Neural cell (in vitro differentiated cells): Measurements from ENCODE around the gene PLEKHM3. TPM values are rescaled to one million over a fixed set of nuclear protein-coding genes. Genes with fewer than 3 reads are reported as not detected.

Source experiments
- H2AFZ ChIP-seq: fragments of 200-600, 300-800 bp; sonication (generic), shearing (Covaris generic); 2 replicates; pipeline ENCODE4 v1.6.0; 2014; ENCODE audit warnings: low read depth, mild to moderate bottlenecking, antibody characterized with exemption, low read length, moderate library complexity
- H3F3A ChIP-seq: fragments of 200-600 bp; shearing (Covaris generic); 2 replicates; pipeline ENCODE4 v1.6.1; 2016; ENCODE audit warnings: mild to moderate bottlenecking, moderate library complexity, mixed read lengths, antibody characterized with exemption, low read length; ENCODE audit not compliant: insufficient read depth, poor library complexity, severe bottlenecking
- H3K27ac ChIP-seq: fragments of 200-600, 300-800 bp; sonication (generic), shearing (Covaris generic); 2 replicates; pipeline ENCODE4 v1.5.1; 2014; ENCODE audit warnings: mild to moderate bottlenecking, low read length, moderate library complexity
- H3K27me3 ChIP-seq: fragments of 300-800, 200-600 bp; sonication (generic), shearing (Covaris generic); 2 replicates; pipeline ENCODE4 v1.6.0; 2014; ENCODE audit warnings: mild to moderate bottlenecking, low read depth, low read length, moderate library complexity; ENCODE audit not compliant: insufficient read depth
- H3K36me3 ChIP-seq: fragments of 300-800, 200-600 bp; sonication (generic), shearing (Covaris generic); 2 replicates; pipeline ENCODE4 v1.5.1; 2014; ENCODE audit warnings: mild to moderate bottlenecking, antibody characterized with exemption, low read length, moderate library complexity; ENCODE audit not compliant: insufficient read depth
- H3K4me2 ChIP-seq: fragments of 300-800, 200-600 bp; sonication (generic), shearing (Covaris generic); 2 replicates; pipeline ENCODE4 v1.6.0; 2014; ENCODE audit warnings: mild to moderate bottlenecking, low read length
- H3K4me3 ChIP-seq: fragments of 300-800, 200-600 bp; sonication (generic), shearing (Covaris generic); 2 replicates; pipeline ENCODE4 v1.5.1; 2014; ENCODE audit warnings: mild to moderate bottlenecking, low read length, moderate library complexity
- H3K79me2 ChIP-seq: fragments of 200-600 bp; shearing (Covaris generic); replicated peaks from 2 replicates; pipeline ENCODE4 v1.6.0; 2014; ENCODE audit warnings: mild to moderate bottlenecking, low read length, moderate library complexity; ENCODE audit not compliant: insufficient read depth
- H3K9ac ChIP-seq: fragments of 300-800, 200-600 bp; sonication (generic), shearing (Covaris generic); 2 replicates; pipeline ENCODE4 v1.6.1; 2016; ENCODE audit warnings: mild to moderate bottlenecking, low read length, mixed read lengths
- H3K9me2 ChIP-seq: fragments of 200-600 bp; shearing (Covaris generic); 2 replicates; pipeline ENCODE4 v1.6.1; 2016; ENCODE audit warnings: mild to moderate bottlenecking, low read length, mixed read lengths; ENCODE audit not compliant: insufficient read depth
- H3K9me3 ChIP-seq: fragments of 200-600, 300-800 bp; sonication (generic), shearing (Covaris generic); 2 replicates; pipeline ENCODE4 v1.6.1; 2016; ENCODE audit warnings: mild to moderate bottlenecking, mixed run types, low read length, moderate library complexity, mixed read lengths
- H4K20me1 ChIP-seq: fragments of 200-600 bp; shearing (Covaris generic); 2 replicates; pipeline ENCODE4 v1.6.1; 2016; ENCODE audit warnings: mild to moderate bottlenecking, mixed run types; ENCODE audit not compliant: insufficient read depth
- CTCF ChIP-seq: fragments of 450-650 bp; IDR thresholded peaks from 2 replicates; pipeline ENCODE4 v1.5.1; 2014; ENCODE audit warnings: antibody characterized with exemption, mild to moderate bottlenecking, moderate library complexity; ENCODE audit not compliant: poor library complexity, severe bottlenecking
- EP300 ChIP-seq: fragments of 450-650 bp; conservative IDR thresholded peaks from 2 replicates; pipeline ENCODE4 v1.6.1; 2014; ENCODE audit warnings: antibody characterized with exemption, mild to moderate bottlenecking, moderate library complexity; ENCODE audit not compliant: poor library complexity, severe bottlenecking
- EZH2 ChIP-seq: fragments of 200-600, 300-800 bp; shearing (Covaris generic), sonication (generic); IDR thresholded peaks from 2 replicates; pipeline ENCODE4 v1.6.1; 2014; ENCODE audit warnings: antibody characterized with exemption, low read length, borderline replicate concordance, mild to moderate bottlenecking; ENCODE audit not compliant: insufficient read depth, poor library complexity, severe bottlenecking
- MXI1 ChIP-seq: fragments of 450-650 bp; conservative IDR thresholded peaks from 2 replicates; pipeline ENCODE4 v1.6.1; 2014; ENCODE audit warnings: antibody characterized with exemption, mild to moderate bottlenecking; ENCODE audit not compliant: poor library complexity, severe bottlenecking
- POLR2AphosphoS5 ChIP-seq: IDR thresholded peaks from 2 replicates; pipeline ENCODE4 v1.6.1; 2012
- RAD21 ChIP-seq: fragments of 450-650 bp; conservative IDR thresholded peaks from 2 replicates; pipeline ENCODE4 v1.6.1; 2014; ENCODE audit warnings: antibody characterized with exemption, mild to moderate bottlenecking, moderate library complexity
- REST ChIP-seq: IDR thresholded peaks from 2 replicates; pipeline ENCODE4 v1.6.1; 2012; ENCODE audit warnings: borderline replicate concordance
- SMC3 ChIP-seq: fragments of 450-650 bp; conservative IDR thresholded peaks from 2 replicates; pipeline ENCODE4 v1.6.1; 2014; ENCODE audit warnings: antibody characterized with exemption, mild to moderate bottlenecking, moderate library complexity; ENCODE audit not compliant: poor library complexity
- TAF1 ChIP-seq: IDR thresholded peaks from 2 replicates; pipeline ENCODE4 v1.6.1; 2012; ENCODE audit warnings: low read depth
- polyA plus RNA-seq: library from polyadenylated mRNA; depleted of rRNA; stranded (reverse); fragments of >200 nt; gene quantifications from 2 replicates; pipeline ENCODE4 v1.2.3, GENCODE V29; 2014

PLEKHM3 gene
- polyA plus RNA-seq, 1 donor from 2014 or later: 13.4 TPM

GRCh38 chr2:207840101-207840500 lies 185.2 kb downstream of the PLEKHM3 start:
- Histone ChIP-seq H3K79me2 (no peaks in the 10 kb centered on the region), H3K27me3 (no peaks in the 10 kb centered on the region), H3K9me2 (no peaks in the 10 kb centered on the region), H3K27ac (no peak overlapping the region), H3K9me3 (no peaks in the 10 kb centered on the region), H3K36me3 (no peaks in the 10 kb centered on the region), H2AFZ (no peak overlapping the region), H4K20me1 (no peaks in the 10 kb centered on the region), H3K9ac (no peak overlapping the region), H3K4me2 (no peak overlapping the region), H3F3A (no peaks in the 10 kb centered on the region), H3K4me3 (no peak overlapping the region)
- no peak for TF ChIP-seq MXI1
- TF ChIP-seq CTCF: no peak
- no peak for TF ChIP-seq EZH2
- no peak for TF ChIP-seq RAD21
- no peak for TF ChIP-seq POLR2AphosphoS5
- no peak for TF ChIP-seq TAF1
- TF ChIP-seq REST: no peak

GRCh38 chr2:207839575-207839974 lies 185.8 kb downstream of the PLEKHM3 start:
- no peaks in the 10 kb centered on the region for H3F3A ChIP-seq
- no peak overlapping the region for H3K4me3 ChIP-seq
- no peak overlapping the region for H3K9ac ChIP-seq
- TF ChIP-seq TAF1 (no peak), REST (no peak), POLR2AphosphoS5 (no peak), EP300 (no peak), SMC3 (no peak)
- no peaks in the 10 kb centered on the region for H4K20me1 ChIP-seq
- H2AFZ ChIP-seq: no peak overlapping the region
- no peaks in the 10 kb centered on the region for H3K27me3 ChIP-seq
- H3K36me3 ChIP-seq: no peaks in the 10 kb centered on the region
- H3K79me2 ChIP-seq: no peaks in the 10 kb centered on the region
- H3K9me3 ChIP-seq: no peaks in the 10 kb centered on the region
- no peak overlapping the region for H3K27ac ChIP-seq
- H3K4me2 ChIP-seq: no peak overlapping the region
- no peaks in the 10 kb centered on the region for H3K9me2 ChIP-seq
